NT2/D1 (cell line): ENCODE results near the gene CLTRN.

Experiments used
- SUZ12 ChIP-seq: IDR thresholded peaks from 2 replicates; pipeline ENCODE4 v1.6.1; 2011; ENCODE audit not compliant: insufficient read length, insufficient read depth; ENCODE audit errors: extremely low read depth
- YY1 ChIP-seq: IDR thresholded peaks from 2 replicates; pipeline ENCODE4 v1.6.1; 2011; ENCODE audit not compliant: insufficient read length, insufficient read depth

DNA sequence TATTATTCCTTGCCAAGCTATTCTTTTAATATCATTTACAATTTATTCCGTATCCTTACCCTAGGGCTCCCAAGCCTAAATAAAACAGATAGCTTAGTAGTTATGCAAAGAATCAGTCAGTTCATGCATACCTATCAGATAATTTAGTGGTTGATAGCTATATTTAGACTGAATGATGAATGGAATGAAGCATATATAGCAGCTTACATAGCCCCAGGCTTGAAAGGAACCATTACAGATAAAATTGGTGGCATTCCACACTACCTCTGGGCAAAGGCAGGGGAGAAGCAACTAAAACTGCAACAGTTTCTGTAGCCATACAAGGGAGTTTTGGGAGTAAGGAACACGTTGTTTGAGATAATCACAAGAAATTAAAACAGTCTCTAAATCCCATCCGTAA, 66.6 kb downstream of the CLTRN start:
- no peak for TF ChIP-seq SUZ12
- no peak for TF ChIP-seq YY1
